K562 (cell line): ENCODE data around the gene ZDHHC8. TPM values are rescaled to one million over a fixed set of nuclear protein-coding genes. Genes with fewer than 3 reads are reported as not detected.

ENCODE experiments used
- FOS ChIP-seq: IDR thresholded peaks from 3 replicates; pipeline ENCODE4 v1.6.1; 2011; ENCODE audit not compliant: insufficient read length; ENCODE audit errors: extremely low read depth
- FOXA1 ChIP-seq: fragments of 450-650 bp; IDR thresholded peaks from 2 replicates; pipeline ENCODE4 v1.6.1; 2016; ENCODE audit warnings: mild to moderate bottlenecking, borderline replicate concordance
- FOXK1 ChIP-seq: sonication (generic); formaldehyde crosslinking; IDR thresholded peaks from 2 replicates; pipeline ENCODE4 v1.8.0; 2022; ENCODE audit warnings: missing genetic modification reagents, mild to moderate bottlenecking, borderline replicate concordance
- HMGN3 ChIP-seq: IDR thresholded peaks from 2 replicates; pipeline ENCODE4 v1.6.1; 2011; ENCODE audit warnings: borderline replicate concordance, low read depth, mild to moderate bottlenecking, mixed read lengths, low read length; ENCODE audit not compliant: insufficient read length; ENCODE audit errors: extremely low read depth
- IRF2 ChIP-seq: sonication (generic); formaldehyde crosslinking; IDR thresholded peaks from 2 replicates; pipeline ENCODE4 v1.8.1; 2022; ENCODE audit warnings: mild to moderate bottlenecking, missing genetic modification reagents
- NFE2L1 ChIP-seq: fragments of 450-650 bp; IDR thresholded peaks from 2 replicates; pipeline ENCODE4 v1.6.1; 2016; ENCODE audit warnings: missing genetic modification characterization, low read depth, mild to moderate bottlenecking, missing compliant biosample characterization, moderate library complexity, borderline replicate concordance
- STAT5B ChIP-seq: fragments of 250-450 bp; sonication (Bioruptor Pico); IDR thresholded peaks from 2 replicates; pipeline ENCODE4 v1.8.0; 2021; ENCODE audit warnings: mild to moderate bottlenecking, inconsistent platforms
- TFAM ChIP-seq: fragments of 250-450 bp; sonication (Bioruptor Pico); conservative IDR thresholded peaks from 2 replicates; pipeline ENCODE4 v1.5.0; 2021; ENCODE audit warnings: mild to moderate bottlenecking, moderate library complexity
- ZNF143 ChIP-seq: sonication (generic); formaldehyde crosslinking; IDR thresholded peaks from 2 replicates; pipeline ENCODE4 v1.9.0; 2022; ENCODE audit warnings: mild to moderate bottlenecking, missing genetic modification reagents
- polyA plus RNA-seq, 8 experiments: library from polyadenylated mRNA; depleted of rRNA in 4 of 8; stranded (reverse) in 5 of 8; unstranded in 3 of 8; fragments of >200 nt; fragmentation: Nextera tagmentation in 2 of 8; fragmentation: Illumina TruSeq in 1 of 8; extraction: Ambion mirVana in 2 of 8; extraction: Trizol in 1 of 8; gene quantifications; 2 replicates each; pipeline versions ENCODE4 v1.2.1 to v1.2.3, GENCODE V29; 2011 to 2014; ENCODE audit warnings: inconsistent platforms in 1 of 8, missing spikeins in 1 of 8
- total RNA-seq, 7 experiments: library from RNA; depleted of rRNA in 6 of 7; stranded (reverse); fragments of >200 nt in 6 of 7; fragmentation: Illumina TruSeq in 2 of 7; extraction: Trizol in 2 of 7; gene quantifications; 2 replicates each; pipeline versions ENCODE4 v1.2.1 to v1.2.3, GENCODE V29; 2011 to 2021; ENCODE audit warnings: low replicate concordance in 1 of 7
- TF ChIP-seq, protein P1 (sequence below), 2 experiments: fragments of 450-650 bp in 1 of 2; sonication (generic) in 1 of 2; formaldehyde crosslinking in 1 of 2; IDR thresholded peaks; 2 replicates each; pipeline versions ENCODE4 v1.7.1 to v1.9.0; 2016 to 2022; ENCODE audit warnings: inconsistent platforms in 1 of 2, mild to moderate bottlenecking in 1 of 2, missing genetic modification reagents in 1 of 2
- TF ChIP-seq, protein P2 (sequence below): fragments of 250-450 bp; sonication (Bioruptor Pico); IDR thresholded peaks from 2 replicates; pipeline ENCODE4 v1.4.0; 2020

ZDHHC8 gene
- total and polyA plus RNA-seq, 9 of the 15 experiments (the other 6 are each of a cell fraction or from before 2014, with no cell fraction given), result 0.04 to 109 (median 16.4) TPM

- TF ChIP-seq, protein P1, sequence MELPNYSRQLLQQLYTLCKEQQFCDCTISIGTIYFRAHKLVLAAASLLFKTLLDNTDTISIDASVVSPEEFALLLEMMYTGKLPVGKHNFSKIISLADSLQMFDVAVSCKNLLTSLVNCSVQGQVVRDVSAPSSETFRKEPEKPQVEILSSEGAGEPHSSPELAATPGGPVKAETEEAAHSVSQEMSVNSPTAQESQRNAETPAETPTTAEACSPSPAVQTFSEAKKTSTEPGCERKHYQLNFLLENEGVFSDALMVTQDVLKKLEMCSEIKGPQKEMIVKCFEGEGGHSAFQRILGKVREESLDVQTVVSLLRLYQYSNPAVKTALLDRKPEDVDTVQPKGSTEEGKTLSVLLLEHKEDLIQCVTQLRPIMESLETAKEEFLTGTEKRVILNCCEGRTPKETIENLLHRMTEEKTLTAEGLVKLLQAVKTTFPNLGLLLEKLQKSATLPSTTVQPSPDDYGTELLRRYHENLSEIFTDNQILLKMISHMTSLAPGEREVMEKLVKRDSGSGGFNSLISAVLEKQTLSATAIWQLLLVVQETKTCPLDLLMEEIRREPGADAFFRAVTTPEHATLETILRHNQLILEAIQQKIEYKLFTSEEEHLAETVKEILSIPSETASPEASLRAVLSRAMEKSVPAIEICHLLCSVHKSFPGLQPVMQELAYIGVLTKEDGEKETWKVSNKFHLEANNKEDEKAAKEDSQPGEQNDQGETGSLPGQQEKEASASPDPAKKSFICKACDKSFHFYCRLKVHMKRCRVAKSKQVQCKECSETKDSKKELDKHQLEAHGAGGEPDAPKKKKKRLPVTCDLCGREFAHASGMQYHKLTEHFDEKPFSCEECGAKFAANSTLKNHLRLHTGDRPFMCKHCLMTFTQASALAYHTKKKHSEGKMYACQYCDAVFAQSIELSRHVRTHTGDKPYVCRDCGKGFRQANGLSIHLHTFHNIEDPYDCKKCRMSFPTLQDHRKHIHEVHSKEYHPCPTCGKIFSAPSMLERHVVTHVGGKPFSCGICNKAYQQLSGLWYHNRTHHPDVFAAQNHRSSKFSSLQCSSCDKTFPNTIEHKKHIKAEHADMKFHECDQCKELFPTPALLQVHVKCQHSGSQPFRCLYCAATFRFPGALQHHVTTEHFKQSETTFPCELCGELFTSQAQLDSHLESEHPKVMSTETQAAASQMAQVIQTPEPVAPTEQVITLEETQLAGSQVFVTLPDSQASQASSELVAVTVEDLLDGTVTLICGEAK (IDR thresholded peaks at IDR 0.05), result no peak
- TF ChIP-seq, protein P1 (CRISPR knock-in tag; IDR thresholded peaks at IDR 0.05), result peak; percentile 14; the same call in 1 of the 2 replicates
- TF ChIP-seq, protein P2, sequence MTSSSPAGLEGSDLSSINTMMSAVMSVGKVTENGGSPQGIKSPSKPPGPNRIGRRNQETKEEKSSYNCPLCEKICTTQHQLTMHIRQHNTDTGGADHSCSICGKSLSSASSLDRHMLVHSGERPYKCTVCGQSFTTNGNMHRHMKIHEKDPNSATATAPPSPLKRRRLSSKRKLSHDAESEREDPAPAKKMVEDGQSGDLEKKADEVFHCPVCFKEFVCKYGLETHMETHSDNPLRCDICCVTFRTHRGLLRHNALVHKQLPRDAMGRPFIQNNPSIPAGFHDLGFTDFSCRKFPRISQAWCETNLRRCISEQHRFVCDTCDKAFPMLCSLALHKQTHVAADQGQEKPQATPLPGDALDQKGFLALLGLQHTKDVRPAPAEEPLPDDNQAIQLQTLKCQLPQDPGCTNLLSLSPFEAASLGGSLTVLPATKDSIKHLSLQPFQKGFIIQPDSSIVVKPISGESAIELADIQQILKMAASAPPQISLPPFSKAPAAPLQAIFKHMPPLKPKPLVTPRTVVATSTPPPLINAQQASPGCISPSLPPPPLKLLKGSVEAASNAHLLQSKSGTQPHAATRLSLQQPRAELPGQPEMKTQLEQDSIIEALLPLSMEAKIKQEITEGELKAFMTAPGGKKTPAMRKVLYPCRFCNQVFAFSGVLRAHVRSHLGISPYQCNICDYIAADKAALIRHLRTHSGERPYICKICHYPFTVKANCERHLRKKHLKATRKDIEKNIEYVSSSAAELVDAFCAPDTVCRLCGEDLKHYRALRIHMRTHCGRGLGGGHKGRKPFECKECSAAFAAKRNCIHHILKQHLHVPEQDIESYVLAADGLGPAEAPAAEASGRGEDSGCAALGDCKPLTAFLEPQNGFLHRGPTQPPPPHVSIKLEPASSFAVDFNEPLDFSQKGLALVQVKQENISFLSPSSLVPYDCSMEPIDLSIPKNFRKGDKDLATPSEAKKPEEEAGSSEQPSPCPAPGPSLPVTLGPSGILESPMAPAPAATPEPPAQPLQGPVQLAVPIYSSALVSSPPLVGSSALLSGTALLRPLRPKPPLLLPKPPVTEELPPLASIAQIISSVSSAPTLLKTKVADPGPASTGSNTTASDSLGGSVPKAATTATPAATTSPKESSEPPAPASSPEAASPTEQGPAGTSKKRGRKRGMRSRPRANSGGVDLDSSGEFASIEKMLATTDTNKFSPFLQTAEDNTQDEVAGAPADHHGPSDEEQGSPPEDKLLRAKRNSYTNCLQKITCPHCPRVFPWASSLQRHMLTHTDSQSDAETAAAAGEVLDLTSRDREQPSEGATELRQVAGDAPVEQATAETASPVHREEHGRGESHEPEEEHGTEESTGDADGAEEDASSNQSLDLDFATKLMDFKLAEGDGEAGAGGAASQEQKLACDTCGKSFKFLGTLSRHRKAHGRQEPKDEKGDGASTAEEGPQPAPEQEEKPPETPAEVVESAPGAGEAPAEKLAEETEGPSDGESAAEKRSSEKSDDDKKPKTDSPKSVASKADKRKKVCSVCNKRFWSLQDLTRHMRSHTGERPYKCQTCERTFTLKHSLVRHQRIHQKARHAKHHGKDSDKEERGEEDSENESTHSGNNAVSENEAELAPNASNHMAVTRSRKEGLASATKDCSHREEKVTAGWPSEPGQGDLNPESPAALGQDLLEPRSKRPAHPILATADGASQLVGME (CRISPR knock-in tag), result 0 out of 2 replicates have a peak, but pooled peaks have one; percentile 61
- no peak for TF ChIP-seq NFE2L1 (tag)
- TF ChIP-seq FOXK1 (CRISPR knock-in tag), result peak; percentile 65; the same call in 1 of the 2 replicates
- TF ChIP-seq STAT5B (CRISPR knock-in tag), result no peak
- no peak for TF ChIP-seq IRF2 (CRISPR knock-in tag)
- no peak for TF ChIP-seq FOXA1
- TF ChIP-seq ZNF143 (CRISPR knock-in tag), result no peak
- no peak for TF ChIP-seq HMGN3
- TF ChIP-seq FOS, result no peak
- TF ChIP-seq TFAM, result no peak
- TF ChIP-seq, all 486 proteins: peak for 6
These were observed 24.4 kb downstream of the ZDHHC8 start (continued) for GRCh38 chr22:20156042-20156389.
